GM21825 (cell line): ENCODE results near the gene PTPN4.
"Not testable (repeated sequence)": the region's sequence is repeated elsewhere in the genome, so short reads cannot be mapped to it uniquely, and the experiment has no call there.

Experiments
- ATAC-seq: cut with Tn5 transposase; IDR thresholded peaks from one replicate; pipeline ENCODE4 v1.9.1; 2021; ENCODE audit warnings: mild to moderate bottlenecking, moderate library complexity; ENCODE audit not compliant: unreplicated experiment

PTPN4 gene

GRCh38 chr2:119764832-119765231 is 5.1 kb downstream of the PTPN4 start:
- ATAC-seq, result no peak

DNA sequence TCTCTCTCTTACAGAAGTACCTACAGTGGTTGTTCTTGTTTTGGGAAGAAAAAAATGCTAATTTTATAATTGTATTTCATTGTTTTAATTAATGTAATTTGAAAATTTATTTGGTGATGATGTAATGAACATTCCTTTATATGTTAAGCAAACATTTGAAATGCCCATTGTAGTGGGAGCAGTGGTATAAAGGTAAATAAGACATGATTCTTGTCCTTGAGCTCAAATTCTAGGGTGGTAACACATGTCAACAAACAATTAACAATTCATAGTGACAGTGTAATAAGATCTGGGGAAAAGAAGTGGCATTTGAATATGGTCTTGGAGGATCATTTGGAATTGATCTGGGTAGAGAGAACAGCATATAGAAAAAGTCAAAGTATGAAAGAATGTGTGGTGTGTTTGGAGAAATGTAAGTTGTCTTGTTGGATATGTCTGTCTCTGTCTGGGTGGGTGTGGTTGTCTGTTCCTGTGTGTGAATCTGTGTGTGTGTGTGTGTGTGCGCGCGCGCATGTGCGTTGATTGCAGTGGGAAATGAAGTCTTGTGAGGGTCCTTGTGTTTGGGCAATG is 5.8 kb downstream of the PTPN4 start:
- no peak for ATAC-seq

DNA sequence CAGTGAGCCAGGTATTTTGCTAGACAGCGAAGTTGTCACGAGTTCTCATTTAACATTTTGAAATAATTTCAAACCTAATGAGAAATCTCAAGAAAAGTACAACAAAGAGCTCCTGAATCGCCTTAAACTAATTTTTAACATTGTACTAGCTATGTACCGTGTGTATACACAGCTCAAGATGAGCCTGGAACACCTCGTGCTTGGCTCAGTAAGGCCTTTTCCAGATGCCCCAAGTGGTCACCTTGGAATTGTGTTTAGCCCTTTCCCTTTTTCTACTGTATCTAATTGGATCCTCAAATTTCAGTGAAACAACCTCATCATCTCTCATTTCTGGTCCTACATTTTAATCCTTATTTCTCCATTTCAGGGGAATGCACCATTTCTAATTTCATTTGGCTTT is 7.2 kb downstream of the PTPN4 start:
- no peak for ATAC-seq

DNA sequence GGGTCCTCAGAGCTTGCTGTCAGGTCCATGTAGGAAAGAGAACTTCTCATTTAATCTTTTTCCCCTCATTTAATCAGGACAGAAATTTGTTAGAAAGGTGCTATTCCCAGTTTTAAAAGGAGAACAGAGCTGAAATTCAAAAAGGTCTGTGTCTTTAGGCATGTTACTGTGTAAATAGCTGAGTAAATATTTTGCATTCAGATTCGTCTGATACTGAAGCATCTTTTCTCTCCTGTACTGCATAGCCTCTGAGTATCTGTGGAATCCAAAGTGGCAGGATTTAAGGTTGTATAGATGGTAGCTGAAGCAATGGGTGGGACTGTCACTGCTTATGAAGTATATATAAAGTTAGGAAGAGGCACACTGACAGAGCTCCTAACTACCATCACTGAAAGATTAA is 9.0 kb downstream of the PTPN4 start:
- no peak for ATAC-seq

- no peak for ATAC-seq
Measured at GRCh38 chr2:119769645-119770044, 9.9 kb downstream of the PTPN4 start.

DNA sequence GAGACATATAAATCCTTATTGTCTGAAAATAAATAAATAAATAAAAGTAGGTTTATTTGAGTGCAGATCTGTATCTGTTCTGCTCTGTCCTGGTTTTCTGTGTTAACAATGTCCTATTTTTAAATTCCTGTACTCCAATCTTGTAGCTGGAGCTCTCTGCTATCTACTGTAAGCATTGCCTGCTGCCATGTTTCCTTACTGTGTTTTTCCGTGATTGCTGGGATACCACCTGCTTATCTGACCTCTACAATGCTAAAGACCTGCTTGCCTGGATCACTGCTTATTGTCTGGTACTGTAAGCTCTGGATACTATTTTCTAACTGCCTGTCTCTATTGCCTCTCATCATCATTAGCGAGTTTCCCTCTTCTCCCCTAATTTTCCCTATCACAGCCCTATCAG is 11.6 kb downstream of the PTPN4 start:
- no peak for ATAC-seq

DNA sequence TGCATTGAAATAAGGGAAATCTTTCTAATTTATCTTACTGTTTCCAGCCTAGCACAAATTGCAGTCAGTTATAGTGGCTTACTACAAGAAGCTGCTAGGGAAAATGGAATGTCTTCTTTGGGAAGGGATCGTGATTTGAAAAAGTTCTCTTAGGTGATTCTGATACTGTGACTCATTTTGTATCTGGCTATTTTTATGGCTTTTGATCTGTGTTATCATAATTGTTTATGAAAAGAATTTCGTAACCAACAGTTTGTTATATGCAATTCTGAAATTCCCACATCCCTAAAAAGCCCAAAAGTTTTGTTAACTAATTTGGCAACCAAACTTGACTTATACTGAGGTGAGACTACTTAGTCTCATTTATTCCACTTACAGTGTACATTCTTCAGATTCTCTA is 12.4 kb downstream of the PTPN4 start:
- no peak for ATAC-seq

- no peak for ATAC-seq
Measured at GRCh38 chr2:119772767-119773166, 13.0 kb downstream of the PTPN4 start.

DNA sequence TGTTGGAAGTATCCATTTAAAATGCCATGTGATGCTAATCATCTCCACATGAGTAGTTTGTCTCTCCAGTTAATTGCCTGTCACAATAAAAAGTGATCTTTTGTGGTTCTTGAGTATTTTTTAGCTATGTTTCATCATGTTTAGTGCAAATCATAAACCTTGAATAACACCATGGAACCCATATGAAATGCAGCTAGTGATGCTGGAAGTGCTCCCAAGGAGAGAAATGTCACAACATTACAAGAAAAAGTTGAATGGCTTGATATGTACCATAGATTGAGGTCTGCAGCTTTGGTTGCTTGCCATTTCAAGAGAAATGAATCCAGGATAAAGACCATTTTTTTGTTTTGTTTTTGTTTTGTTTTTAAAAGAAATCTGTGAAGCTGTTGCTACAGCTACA is 14.3 kb downstream of the PTPN4 start:
- ATAC-seq, result no peak

- no peak for ATAC-seq
Measured at GRCh38 chr2:119775102-119775501, 15.4 kb downstream of the PTPN4 start.

DNA sequence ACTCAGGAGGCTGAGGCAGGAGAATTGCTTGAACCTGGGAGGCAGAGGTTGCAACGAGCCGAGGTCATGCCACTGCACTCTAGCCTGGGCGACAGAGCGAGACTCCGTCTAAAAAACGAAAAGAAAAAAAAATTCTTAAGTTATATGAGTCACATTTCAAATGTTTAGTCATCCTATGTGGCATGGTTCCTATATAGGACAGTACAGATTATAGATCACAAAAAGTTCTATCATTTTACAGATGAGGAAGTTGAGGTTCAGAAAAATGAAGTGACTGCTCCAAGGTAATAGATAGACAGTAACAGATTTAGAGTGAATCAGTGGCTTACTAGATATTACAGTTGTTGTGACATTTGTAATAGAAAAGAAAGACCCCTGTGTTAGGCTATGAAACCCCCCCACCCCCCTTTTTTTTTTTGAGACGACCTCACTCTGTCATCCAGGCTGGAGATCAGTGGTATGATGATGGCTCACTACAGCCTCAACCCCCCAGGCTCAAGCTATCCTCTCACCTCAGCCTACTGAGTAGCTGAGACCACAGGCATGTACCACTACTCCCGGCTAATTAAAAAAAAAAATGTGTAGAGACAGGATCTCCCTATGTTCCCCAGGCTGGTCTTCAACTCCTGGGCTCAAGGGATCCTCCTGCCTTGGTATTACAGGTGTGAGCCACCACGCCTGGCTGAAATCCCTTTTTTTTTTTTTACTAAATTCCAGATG is 22.7 kb downstream of the PTPN4 start:
- ATAC-seq, result no peak

DNA sequence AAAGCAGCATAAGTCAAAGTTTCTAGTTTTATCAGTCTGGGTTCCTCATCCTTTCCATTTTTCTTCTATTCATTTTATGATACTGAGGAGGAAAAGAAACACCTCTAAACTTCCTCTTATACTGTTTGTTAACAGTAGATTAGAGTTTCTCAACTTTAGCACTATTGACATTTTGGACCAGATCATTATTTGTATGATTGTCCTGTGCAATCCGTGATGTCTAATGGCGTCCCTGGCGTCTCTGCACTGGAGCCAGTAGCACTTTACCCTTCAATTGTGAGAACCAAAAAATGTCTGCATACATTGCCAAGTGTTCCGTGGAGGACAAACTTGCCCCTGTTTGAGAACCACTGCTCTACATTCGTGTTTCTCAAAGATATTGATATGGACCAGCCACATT is 25.2 kb downstream of the PTPN4 start:
- ATAC-seq, result no peak

DNA sequence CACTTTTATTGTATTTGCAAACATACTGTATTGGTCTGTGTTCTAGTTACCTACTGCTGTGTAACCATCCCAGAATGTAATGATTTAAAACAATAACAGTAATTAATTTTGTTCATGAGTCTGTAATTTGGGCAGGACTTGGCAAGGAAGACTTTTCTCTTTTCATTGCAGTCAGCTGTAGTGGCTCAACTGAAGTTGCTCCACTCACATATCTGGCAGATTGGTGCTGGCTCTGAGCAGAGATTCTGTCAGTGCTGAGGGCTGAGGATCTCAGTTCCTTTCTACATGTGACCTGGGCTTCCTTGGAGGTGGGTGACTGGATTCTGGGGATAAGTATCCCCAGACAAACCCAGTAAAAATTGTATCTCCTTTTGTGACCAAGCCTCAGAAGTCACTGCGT is 26.6 kb downstream of the PTPN4 start:
- ATAC-seq, result no peak

DNA sequence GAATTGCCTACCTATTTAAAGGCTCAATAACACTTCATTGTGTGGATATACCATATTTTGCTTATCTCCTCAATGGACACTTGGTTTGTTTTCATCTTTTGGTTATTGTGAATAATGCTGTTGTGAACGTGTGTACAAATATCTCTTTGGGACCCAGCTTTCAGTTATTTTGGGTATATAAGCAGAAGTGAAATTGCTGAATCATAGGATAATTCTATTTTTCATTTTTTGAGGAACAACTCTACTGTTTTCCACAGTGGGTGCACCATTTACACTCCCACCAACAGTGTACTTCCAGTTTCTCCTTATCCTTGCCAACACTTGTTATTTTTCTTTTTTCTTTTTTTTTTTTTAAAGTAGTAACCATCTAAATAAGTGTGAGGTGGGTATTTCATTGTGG is 29.0 kb downstream of the PTPN4 start:
- ATAC-seq, result no peak

DNA sequence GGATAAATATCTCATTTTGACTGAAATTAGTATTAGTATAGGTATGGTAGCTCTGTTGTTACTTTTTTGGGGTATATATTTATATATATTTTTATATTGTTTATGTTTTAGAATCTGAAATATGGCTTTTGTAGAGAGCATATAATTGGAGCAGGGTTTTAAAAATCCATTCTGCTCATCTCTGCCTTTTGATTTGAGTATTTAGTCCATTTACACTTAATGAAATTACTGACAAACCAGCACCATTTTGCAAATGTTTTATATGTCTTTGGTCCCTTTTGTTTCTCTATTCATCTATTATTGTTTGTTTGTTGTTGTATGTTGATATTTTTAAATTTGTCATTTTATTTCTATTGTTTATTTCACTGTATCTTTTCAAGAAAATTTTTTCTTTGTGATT is 30.7 kb downstream of the PTPN4 start:
- ATAC-seq, result no peak

DNA sequence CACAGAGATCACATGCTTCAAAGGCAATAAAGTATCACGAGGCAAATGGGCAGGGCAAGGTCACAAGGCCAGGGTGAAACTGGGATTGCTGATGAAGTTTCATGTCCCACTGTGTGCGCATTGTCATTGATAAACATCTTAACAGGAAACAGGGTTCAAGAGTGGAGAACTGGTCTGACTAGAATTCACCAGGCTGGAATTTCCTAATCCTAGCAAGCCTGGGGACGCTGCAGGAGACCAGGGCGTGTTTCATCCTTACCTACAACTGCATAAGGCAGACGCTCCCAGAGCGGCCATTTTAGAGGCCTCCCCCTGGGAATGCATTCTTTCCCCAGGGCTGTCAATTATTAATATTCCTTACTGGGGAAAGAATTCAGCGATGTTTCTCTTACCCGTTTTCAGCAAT is 33.2 kb downstream of the PTPN4 start:
- ATAC-seq, result no peak

GRCh38 chr2:119794237-119794636 is 34.5 kb downstream of the PTPN4 start:
- ATAC-seq, result no peak

GRCh38 chr2:119795309-119796303 is 35.9 kb downstream of the PTPN4 start:
- no peak for ATAC-seq

GRCh38 chr2:119800376-119800902 is 40.7 kb downstream of the PTPN4 start:
- no peak for ATAC-seq

DNA sequence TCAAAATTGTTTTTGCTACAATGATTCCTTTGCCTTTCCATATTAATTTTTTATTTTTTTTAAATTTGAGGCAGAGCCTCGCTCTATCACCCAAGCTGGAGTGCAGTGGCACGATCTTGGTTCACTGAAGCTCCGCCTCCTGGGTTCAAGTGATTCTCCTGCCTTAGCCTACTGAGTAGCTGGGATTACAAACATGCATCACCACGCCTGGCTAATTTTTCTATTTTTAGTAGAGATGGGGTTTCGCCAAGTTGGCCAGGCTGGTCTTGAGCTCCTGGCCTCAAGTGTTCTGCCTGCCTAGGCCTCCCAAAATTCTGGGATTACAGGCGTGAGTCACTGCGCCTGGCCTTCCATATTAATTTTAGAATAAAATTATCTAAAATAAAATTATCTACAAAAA is 41.3 kb downstream of the PTPN4 start:
- ATAC-seq, result no peak

- not testable (repeated sequence) for ATAC-seq
Measured at GRCh38 chr2:119801989-119802388, 42.3 kb downstream of the PTPN4 start.

DNA sequence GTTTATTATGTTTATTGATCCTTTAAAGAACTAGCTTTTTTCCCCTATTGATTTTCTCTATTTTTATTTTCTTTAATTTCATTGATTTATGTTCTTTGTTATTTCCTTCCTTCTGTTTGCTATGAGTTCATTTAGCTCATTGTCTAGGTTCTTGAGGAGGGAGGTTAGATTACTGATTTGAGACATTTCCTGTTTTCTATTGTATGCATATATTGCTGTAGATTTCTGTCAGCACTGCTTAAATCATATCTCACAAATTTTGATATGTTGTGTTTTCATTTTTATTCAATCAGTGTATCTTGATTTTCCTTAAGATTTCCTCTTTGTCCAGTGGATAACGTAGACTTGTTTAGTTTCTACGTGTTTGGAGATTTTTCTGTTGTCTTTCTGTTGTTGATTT is 43.4 kb downstream of the PTPN4 start:
- ATAC-seq, result no peak
